HL-60 (cell line): Measurements from ENCODE around the gene PDGFD.

Experiments
- CTCF ChIP-seq: IDR thresholded peaks from one replicate; pipeline ENCODE4 v1.5.1; 2011; ENCODE audit warnings: low read length, control low read depth, inconsistent platforms; ENCODE audit not compliant: insufficient read depth
- POLR2AphosphoS5 ChIP-seq: IDR thresholded peaks from 2 replicates; pipeline ENCODE4 v1.6.1; 2012; ENCODE audit warnings: low read depth
- REST ChIP-seq: IDR thresholded peaks from 2 replicates; pipeline ENCODE4 v1.6.1; 2012; ENCODE audit warnings: low read depth; ENCODE audit not compliant: insufficient replicate concordance

- TF ChIP-seq CTCF (no peak), REST (no peak), POLR2AphosphoS5 (no peak)
These were observed 114.8 kb downstream of the PDGFD start for GRCh38 chr11:104049116-104049515.
